Body of pancreas (tissue), 4 donors: ENCODE results near the gene ZFP14.

Experiments used
- CTCF ChIP-seq, 7 experiments: fragments of 450-650 bp in 4 of 7; fragments of 200-600 bp in 3 of 7; sonication (generic) in 3 of 7; IDR thresholded peaks; one replicate each; pipeline ENCODE4 v1.5.1; 2016 to 2019; ENCODE audit warnings: antibody characterized with exemption in 7 of 7
- POLR2A ChIP-seq, 3 donors: fragments of 450-650 bp; IDR thresholded peaks; one replicate each; pipeline ENCODE4 v1.6.1; 2016; ENCODE audit warnings: antibody characterized with exemption in 3 of 3, mild to moderate bottlenecking in 2 of 3

- TF ChIP-seq POLR2A (IDR thresholded peaks at IDR 0.05) (no peak), CTCF (IDR thresholded peaks at IDR 0.05) (no peak)
Measured at GRCh38 chr19:36379510-36379819, 464 bp upstream of the ZFP14 start.
